HepG2 (cell line): Measurements from ENCODE around the gene EAF1. TPM values are rescaled to one million over a fixed set of nuclear protein-coding genes. Genes with fewer than 3 reads are reported as not detected.

Experiments
- ATAC-seq: fragments of 200-7000 bp; cut with Tn5 transposase; 3 replicates; pipeline ENCODE4 v1.9.1; 2020; ENCODE audit warnings: mild to moderate bottlenecking, moderate library complexity
- BruUV-seq: library from RNA; stranded (reverse); fragments of 400-500 nt; replicated peaks from 2 replicates; lab custom pipeline; 2021; lab: Mats Ljungman, UMichigan
- CTCF ChIA-PET: fragments of 300-600 bp; formaldehyde crosslinking; extraction: SDS; loops from one replicate; lab custom pipeline; 2021; ENCODE audit warnings: low total read pairs, inconsistent platforms, low intra/inter-chr PET ratio; lab: Yijun Ruan, JAX
- POLR2A ChIA-PET: fragments of 350-600 bp; sonication (Branson Sonifier 250); formaldehyde crosslinking; loops from one replicate; lab custom pipeline; 2020; ENCODE audit warnings: antibody characterized with exemption, inconsistent platforms; lab: Yijun Ruan, JAX
- DNase-seq: peaks from one replicate; pipeline ENCODE4 v3.0.0-alpha.2; 2015; ENCODE audit warnings: low spot score
- FAIRE-seq: peaks from 3 replicates; lab custom pipeline; 2011; peaks lifted over from hg19 to GRCh38; lab: Jason Lieb, UNC
- H2AFZ ChIP-seq: one replicate; pipeline ENCODE4 v1.6.1; 2011; ENCODE audit warnings: low read length, inconsistent platforms
- H3K27ac ChIP-seq: fragments of 300-600 bp; 3 replicates; pipeline ENCODE4 v1.8.0; 2011; ENCODE audit warnings: mixed run types, mild to moderate bottlenecking, mixed read lengths, low read length, inconsistent platforms; ENCODE audit not compliant: insufficient read depth; ENCODE audit errors: extremely low read length
- H3K27me3 ChIP-seq, 2 experiments: fragments of 200-600 bp in 1 of 2; 2 replicates in 1 of 2; 3 replicates in 1 of 2; pipeline versions ENCODE4 v1.6.0 to v1.8.0; 2011; ENCODE audit warnings: low read length in 2 of 2, mild to moderate bottlenecking in 2 of 2, moderate library complexity in 2 of 2, inconsistent platforms in 1 of 2; ENCODE audit not compliant: insufficient read depth in 2 of 2, control insufficient read depth in 1 of 2
- H3K36me3 ChIP-seq, 2 experiments: fragments of 200-600 bp in 1 of 2; replicated peaks in 1 of 2; 2 replicates in 1 of 2; 3 replicates in 1 of 2; pipeline versions ENCODE4 v1.5.1 to v1.8.0; 2011; ENCODE audit warnings: low read length in 2 of 2, inconsistent platforms in 1 of 2; ENCODE audit not compliant: insufficient read depth in 2 of 2, control insufficient read depth in 1 of 2
- H3K4me1 ChIP-seq: 2 replicates; pipeline ENCODE4 v1.5.1; 2012; ENCODE audit warnings: low read length, inconsistent platforms; ENCODE audit not compliant: insufficient read depth
- H3K4me2 ChIP-seq: 2 replicates; pipeline ENCODE4 v1.6.0; 2011; ENCODE audit warnings: low read depth, low read length, inconsistent platforms
- H3K4me3 ChIP-seq, 3 experiments: fragments of 200-600 bp in 1 of 3; sonication (generic), shearing (Covaris generic) in 1 of 3; replicated peaks in 1 of 3; 2 replicates each; pipeline ENCODE4 v1.5.1; 2011 to 2016; ENCODE audit warnings: low read length in 3 of 3, inconsistent platforms in 2 of 3, low read depth in 2 of 3, mild to moderate bottlenecking in 2 of 3, control low read depth in 1 of 3, mixed read lengths in 1 of 3; ENCODE audit not compliant: insufficient read depth in 1 of 3
- H3K79me2 ChIP-seq: one replicate; pipeline ENCODE4 v1.6.1; 2011; ENCODE audit warnings: low read length, inconsistent platforms; ENCODE audit not compliant: insufficient read depth
- H3K9ac ChIP-seq: 2 replicates; pipeline ENCODE4 v1.6.0; 2011; ENCODE audit warnings: mild to moderate bottlenecking, low read depth, low read length, inconsistent platforms; ENCODE audit not compliant: insufficient read depth
- H3K9me3 ChIP-seq: 2 replicates; pipeline ENCODE4 v1.5.1; 2012; ENCODE audit warnings: mild to moderate bottlenecking, low read length
- H4K20me1 ChIP-seq: 2 replicates; pipeline ENCODE4 v1.6.0; 2011; ENCODE audit warnings: inconsistent platforms, mild to moderate bottlenecking, low read length, moderate library complexity; ENCODE audit not compliant: insufficient read depth
- ZSCAN22 ChIP-seq: sonication (generic); formaldehyde crosslinking; IDR thresholded peaks from 2 replicates; pipeline ENCODE4 v1.4.0; 2020; ENCODE audit warnings: mild to moderate bottlenecking, missing genetic modification reagents
- WGBS: methylation state at CpG from one replicate; pipeline ENCODE4 v1.1.6; 2017; ENCODE audit warnings: low lambda C conversion rate; 5-methylcytosine and 5-hydroxymethylcytosine counted together
- in situ Hi-C: cut with HindIII; loops from 2 replicates; pipeline ENCODE4 v1.10.0; 2017; ENCODE audit warnings: low pct_unique_long_range_greater_than_20kb; ENCODE audit not compliant: extremely low pct_ligation_motif_present
- intact Hi-C: fragments of 100-400 bp; cut with micrococcal nuclease; formaldehyde crosslinking; loops from one replicate; pipeline ENCODE4 v1.10.0; 2022; ENCODE audit not compliant: unreplicated experiment
- polyA plus RNA-seq, 8 experiments: library from polyadenylated mRNA; depleted of rRNA in 3 of 8; stranded (reverse) in 7 of 8; unstranded in 1 of 8; fragments of >200 nt; fragmentation: Illumina TruSeq in 4 of 8; extraction: Trizol in 4 of 8; gene quantifications; 2 replicates each; pipeline versions ENCODE4 v1.2.1 to v1.2.3, GENCODE V29; 2011 to 2016; ENCODE audit warnings: low read depth in 4 of 8, missing spikeins in 1 of 8, mixed read lengths in 1 of 8; ENCODE audit not compliant: insufficient read depth in 1 of 8
- total RNA-seq, 5 experiments: library from RNA; depleted of rRNA; stranded (reverse); fragments of >200 nt; fragmentation: Illumina TruSeq; extraction: Trizol; gene quantifications; 2 replicates each; pipeline ENCODE4 v1.2.3, GENCODE V29; 2016; ENCODE audit warnings: low read depth in 1 of 5
- TF ChIP-seq, protein P1 (sequence below): sonication (generic); formaldehyde crosslinking; IDR thresholded peaks from 2 replicates; pipeline ENCODE4 v1.4.0; 2020; ENCODE audit warnings: missing genetic modification reagents

The EAF1 gene
- total and polyA plus RNA-seq, 2 of the 13 experiments (the other 11 are each of a cell fraction or from before 2014, with no cell fraction given) = 8.1 to 30.0 TPM

DNA sequence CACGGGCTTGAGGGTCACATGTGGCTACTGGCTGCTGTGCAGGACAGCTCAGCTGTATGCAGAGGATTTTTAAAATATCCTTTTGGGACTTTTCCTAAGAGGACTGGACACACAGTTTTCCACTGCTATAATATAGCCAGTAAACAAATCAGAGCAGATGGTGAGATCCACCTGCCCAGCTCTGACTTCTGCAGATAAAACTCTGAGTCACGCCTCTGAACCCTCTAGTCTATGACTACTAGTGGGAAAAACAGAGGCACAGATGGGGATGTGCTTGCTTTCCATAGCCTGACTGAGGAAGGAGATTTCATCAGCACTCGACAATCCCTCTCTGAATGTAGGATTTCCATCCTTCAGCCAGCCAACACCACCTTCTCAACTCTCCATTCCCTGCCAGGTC, 49.0 kb downstream of the EAF1 start:
- TF ChIP-seq ZSCAN22 (CRISPR knock-in tag) = no peak
- TF ChIP-seq, protein P1, sequence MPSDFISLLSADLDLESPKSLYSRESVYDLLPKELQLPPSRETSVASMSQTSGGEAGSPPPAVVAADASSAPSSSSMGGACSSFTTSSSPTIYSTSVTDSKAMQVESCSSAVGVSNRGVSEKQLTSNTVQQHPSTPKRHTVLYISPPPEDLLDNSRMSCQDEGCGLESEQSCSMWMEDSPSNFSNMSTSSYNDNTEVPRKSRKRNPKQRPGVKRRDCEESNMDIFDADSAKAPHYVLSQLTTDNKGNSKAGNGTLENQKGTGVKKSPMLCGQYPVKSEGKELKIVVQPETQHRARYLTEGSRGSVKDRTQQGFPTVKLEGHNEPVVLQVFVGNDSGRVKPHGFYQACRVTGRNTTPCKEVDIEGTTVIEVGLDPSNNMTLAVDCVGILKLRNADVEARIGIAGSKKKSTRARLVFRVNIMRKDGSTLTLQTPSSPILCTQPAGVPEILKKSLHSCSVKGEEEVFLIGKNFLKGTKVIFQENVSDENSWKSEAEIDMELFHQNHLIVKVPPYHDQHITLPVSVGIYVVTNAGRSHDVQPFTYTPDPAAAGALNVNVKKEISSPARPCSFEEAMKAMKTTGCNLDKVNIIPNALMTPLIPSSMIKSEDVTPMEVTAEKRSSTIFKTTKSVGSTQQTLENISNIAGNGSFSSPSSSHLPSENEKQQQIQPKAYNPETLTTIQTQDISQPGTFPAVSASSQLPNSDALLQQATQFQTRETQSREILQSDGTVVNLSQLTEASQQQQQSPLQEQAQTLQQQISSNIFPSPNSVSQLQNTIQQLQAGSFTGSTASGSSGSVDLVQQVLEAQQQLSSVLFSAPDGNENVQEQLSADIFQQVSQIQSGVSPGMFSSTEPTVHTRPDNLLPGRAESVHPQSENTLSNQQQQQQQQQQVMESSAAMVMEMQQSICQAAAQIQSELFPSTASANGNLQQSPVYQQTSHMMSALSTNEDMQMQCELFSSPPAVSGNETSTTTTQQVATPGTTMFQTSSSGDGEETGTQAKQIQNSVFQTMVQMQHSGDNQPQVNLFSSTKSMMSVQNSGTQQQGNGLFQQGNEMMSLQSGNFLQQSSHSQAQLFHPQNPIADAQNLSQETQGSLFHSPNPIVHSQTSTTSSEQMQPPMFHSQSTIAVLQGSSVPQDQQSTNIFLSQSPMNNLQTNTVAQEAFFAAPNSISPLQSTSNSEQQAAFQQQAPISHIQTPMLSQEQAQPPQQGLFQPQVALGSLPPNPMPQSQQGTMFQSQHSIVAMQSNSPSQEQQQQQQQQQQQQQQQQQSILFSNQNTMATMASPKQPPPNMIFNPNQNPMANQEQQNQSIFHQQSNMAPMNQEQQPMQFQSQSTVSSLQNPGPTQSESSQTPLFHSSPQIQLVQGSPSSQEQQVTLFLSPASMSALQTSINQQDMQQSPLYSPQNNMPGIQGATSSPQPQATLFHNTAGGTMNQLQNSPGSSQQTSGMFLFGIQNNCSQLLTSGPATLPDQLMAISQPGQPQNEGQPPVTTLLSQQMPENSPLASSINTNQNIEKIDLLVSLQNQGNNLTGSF = no peak

More for the DNA sequence above, 49.0 kb downstream of the EAF1 start:
- H3K9me3 ChIP-seq = no peaks in the 10 kb centered on the region
- WGBS = 21% methylated on average over 2 of the region's 3 CpGs
- no peak for ATAC-seq
- H3K36me3 ChIP-seq = no peaks in the 10 kb centered on the region
- H3K27me3 ChIP-seq = no peaks in the 10 kb centered on the region
- FAIRE-seq = no peak
- no peak overlapping the region for H2AFZ ChIP-seq
- H4K20me1 ChIP-seq = no peaks in the 10 kb centered on the region
- DNase-seq = no peak
- no TSS peak for BruUV-seq
- H3K27ac ChIP-seq = no peak overlapping the region
- no peak overlapping the region for H3K4me2 ChIP-seq
- H3K4me3 ChIP-seq = no peak overlapping the region
- ChIA-PET CTCF (no interaction called here), POLR2A (no interaction called here)
- H3K4me1 ChIP-seq = no peaks in the 10 kb centered on the region
- no peaks in the 10 kb centered on the region for H3K79me2 ChIP-seq
- intact Hi-C loops = no loop called here
- in situ Hi-C loops = no loop called here
- H3K9ac ChIP-seq = no peak overlapping the region
